NCI-H510A treated with DMSO at 0.1 percent for 48 hours (cell line): ENCODE data around the gene TBX15.

ENCODE experiments used
- DNase-seq: peaks from one replicate; lab custom pipeline; 2025; lab: John Stamatoyannopoulos, UW

The TBX15 gene

DNA sequence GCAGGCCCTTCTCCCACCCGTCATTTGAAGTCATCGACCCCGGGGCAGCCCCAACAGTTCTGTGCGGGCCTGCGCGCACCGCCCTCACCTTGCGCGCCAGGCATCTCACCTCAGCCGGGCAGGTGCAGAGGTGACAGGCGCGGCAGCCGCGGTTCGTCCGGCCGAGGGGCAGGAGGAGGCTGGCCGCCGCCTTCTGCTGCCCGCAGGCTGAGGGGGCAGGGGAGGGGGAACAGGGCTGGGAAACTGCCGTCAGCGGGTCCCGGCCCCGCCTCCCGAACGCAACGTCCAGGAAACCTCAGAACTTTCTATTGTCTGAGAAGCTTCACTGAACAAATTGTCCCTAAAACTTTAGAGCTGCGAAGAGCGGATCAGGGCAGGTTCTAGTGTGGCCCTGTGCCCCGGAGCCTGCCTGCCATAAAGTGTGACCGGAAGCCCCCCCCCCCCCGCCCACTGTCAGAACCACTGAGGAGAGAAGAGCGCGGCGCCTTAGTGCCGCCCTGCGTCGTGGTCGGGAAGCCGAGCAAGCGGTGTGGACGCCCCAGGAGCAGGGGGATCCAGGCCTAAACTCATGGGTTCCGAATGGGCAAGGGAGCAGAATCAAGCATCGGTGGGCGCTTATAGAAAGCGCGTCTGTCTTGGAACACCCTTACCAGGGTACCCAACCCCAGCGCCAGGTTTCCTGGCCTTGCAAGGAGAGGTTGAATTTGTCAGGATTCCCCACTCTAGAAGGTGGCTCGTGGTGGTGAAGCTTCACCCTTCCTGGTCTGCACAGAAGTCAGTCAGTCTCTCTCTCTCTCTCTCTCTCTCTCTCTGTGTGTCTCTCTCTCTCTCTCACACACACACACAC is 13.3 kb upstream of the TBX15 start:
- no peak for DNase-seq

GRCh38 chr1:119000371-119001180 is 12.4 kb upstream of the TBX15 start:
- no peak for DNase-seq

GRCh38 chr1:118999348-119000071 is 11.4 kb upstream of the TBX15 start:
- DNase-seq, result no peak

GRCh38 chr1:118998171-118998570 is 10.0 kb upstream of the TBX15 start:
- no peak for DNase-seq

DNA sequence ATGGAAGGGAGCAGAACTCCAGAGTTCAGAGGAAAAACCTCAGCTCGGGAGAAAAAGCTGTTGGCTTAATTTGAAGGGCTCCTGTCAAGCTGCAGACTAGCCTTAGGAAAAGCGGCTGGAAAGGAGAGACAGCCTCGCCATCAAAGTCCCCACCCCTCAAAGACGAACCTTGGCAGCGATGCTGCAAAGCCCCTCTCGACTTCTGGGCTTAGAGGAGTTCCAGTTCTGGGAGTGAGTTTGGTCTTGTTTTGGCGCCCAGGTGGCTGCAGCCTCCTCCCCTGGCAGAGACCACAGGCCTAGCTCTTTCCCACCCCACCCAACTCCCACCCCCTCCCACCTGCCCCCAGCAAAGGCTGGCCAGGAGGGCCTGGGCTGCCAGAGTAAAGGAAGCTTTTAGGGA is 9.1 kb upstream of the TBX15 start:
- no peak for DNase-seq

- DNase-seq, result peak; percentile 48
These were observed 7.3 kb upstream of the TBX15 start for GRCh38 chr1:118995312-118996016.

DNA sequence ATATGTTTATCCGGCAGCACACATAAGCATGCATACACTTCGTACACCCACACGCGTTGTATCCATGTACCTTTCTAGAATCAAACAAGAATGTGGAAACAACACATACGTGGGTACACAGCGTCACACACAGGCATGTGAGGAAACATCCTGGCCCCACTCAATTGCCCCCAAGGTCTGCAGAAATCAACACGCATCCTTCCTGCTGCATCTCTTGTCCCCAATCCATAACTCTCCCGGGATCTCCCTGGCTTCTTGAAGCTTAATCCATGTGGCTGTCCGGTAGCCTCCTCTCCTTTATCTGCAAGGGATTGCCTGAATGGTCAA is 5.5 kb upstream of the TBX15 start:
- DNase-seq, result no peak

GRCh38 chr1:118992868-118993699 is 4.9 kb upstream of the TBX15 start:
- DNase-seq, result no peak

- DNase-seq, result no peak
These were observed 4.2 kb upstream of the TBX15 start for GRCh38 chr1:118992237-118992825.

GRCh38 chr1:118991448-118991847 is 3.3 kb upstream of the TBX15 start:
- DNase-seq, result no peak

GRCh38 chr1:118990513-118991152 is 2.5 kb upstream of the TBX15 start:
- no peak for DNase-seq

- DNase-seq, result no peak
These were observed 1.8 kb upstream of the TBX15 start for GRCh38 chr1:118989878-118990378.

DNA sequence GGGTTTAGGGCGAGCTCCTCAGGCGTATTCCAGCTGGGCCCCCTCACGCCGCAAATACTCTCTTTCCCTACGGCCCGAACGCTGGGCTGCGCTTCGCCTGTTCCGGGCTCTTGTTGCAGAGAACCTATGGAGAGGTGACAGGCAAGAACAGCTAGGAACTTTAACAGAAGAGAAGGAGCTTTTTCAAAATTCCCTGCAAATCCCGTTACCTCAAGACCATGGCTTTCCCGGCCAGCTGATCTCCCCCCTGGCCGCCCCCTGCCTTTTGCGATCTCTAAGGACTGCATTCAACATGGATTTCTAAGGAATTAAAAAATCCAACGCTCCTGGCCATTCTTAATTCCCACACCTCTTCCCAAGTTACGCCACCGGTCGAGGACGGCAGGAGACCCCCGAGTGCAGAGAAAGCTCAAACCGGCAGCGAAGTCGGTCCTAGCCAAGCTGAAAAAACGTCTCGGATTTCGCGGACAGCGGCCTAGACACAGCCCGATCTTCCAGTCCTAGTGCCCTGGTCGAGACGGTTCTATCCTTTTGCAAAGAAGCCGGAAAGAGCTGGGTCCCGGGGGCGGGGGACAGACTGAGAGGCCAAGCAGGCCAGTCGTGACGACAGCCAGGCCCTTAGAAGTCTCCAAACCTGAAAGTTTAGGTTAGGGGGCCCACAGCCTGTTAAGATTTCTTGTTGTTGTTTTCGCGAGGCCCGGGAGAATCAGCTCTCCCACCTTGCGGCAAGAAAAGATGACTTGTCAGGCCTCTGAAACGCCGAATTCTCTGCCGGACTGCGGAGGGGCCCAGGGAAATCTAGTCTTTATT is 1.1 kb upstream of the TBX15 start:
- DNase-seq, result no peak

DNA sequence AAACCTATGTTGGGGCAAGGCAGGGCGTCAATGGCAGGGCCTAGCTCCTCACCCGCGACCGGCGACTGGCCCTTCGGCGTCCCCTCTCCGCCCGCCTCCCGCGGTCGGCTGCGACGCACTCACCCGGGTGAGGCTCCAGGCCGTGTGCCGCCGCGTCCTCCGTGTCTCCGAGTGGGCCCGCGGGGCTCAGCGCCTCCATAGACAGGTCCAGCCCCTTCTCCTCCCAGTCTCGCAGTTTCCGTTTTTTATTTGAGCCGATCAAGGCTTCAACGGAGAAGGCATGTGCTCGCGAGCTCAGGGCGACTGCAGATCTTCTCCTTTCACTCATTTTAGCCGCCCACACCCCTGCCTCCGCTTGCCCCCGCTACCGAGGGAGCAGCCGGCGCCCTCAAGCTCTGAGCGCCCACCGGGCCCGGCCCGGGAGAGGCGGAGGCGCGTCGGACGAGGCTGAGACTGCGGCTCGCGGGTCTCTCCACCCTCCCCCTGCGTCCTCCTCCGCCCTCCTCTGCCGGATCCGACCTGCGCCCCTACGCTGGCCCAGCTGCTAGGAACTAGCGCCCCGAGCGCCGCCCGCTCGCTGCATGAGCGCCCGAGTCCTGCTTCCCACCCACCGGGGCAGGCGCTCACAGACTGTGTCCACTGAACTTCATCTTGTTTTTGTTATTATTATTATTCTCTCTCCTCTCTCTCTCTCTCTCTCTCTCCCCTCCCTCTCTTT is 516 bp downstream of the TBX15 start:
- DNase-seq, result peak; percentile 4

- DNase-seq, result no peak
These were observed 1.3 kb downstream of the TBX15 start for GRCh38 chr1:118986555-118987467.

GRCh38 chr1:118985640-118986554 is 2.2 kb downstream of the TBX15 start:
- no peak for DNase-seq
